HG03457 (cell line): ENCODE measurements around the gene LGALS7.
"Not testable (repeated sequence)": the region's sequence is repeated elsewhere in the genome, so short reads cannot be mapped to it uniquely, and the experiment has no call there.

ENCODE experiments used
- ATAC-seq: cut with Tn5 transposase; IDR thresholded peaks from one replicate; pipeline ENCODE4 v1.9.1; 2021; ENCODE audit warnings: moderate number of reproducible peaks; ENCODE audit not compliant: unreplicated experiment

Gene LGALS7

DNA sequence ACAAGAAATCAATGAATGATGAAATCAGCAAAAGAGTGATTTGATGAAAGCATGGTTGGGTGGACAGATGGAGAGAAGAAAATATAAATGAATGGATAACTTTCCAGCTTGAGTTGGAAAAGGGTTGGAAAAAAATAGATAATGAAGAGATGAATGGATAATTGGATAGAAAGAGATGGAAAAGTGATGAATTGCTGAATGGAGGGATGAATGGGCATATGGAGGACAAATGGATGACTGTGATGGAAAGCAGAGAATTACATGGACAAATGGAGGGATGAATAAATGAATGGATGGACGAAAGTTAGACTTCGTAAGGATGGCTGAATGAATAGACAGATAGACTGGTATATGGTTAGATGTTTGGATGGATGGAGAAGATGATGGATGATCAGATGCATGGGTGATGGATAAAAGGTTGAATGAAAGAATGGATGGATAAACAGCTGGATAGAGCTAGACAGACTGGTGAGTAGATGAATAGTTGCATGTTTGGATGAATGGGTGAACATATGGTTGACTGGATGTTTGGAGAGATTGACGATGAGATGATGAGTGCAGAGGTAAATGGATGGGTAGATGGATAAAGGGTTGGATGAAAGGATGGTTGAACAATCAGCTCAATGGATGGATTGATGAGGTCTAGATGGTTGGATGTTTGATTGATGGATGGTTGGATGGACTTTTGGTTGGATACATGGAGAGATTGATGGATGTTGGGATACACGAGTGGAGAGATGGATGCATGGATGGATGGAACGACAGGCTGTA, 27.4 kb upstream of the LGALS7 start:
- ATAC-seq = no peak

DNA sequence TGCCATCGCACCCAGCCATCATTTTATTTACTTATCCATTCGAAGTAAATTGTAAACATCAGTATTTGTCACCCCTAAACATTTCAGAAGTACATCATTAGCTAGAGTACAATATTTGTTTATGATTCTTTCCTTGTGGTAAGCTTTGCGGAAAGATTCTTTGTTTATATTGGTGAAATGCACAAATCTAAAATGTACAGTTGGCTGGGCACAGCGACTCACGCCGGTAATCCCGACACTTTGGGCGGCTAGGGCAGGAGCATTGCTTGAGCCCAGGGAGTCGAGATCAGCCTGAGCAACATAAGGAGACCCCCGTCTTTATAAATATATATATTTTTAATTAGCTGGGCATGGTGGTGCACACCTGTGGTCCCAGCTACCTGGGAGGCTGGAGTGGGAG, 25.8 kb upstream of the LGALS7 start:
- no peak for ATAC-seq

DNA sequence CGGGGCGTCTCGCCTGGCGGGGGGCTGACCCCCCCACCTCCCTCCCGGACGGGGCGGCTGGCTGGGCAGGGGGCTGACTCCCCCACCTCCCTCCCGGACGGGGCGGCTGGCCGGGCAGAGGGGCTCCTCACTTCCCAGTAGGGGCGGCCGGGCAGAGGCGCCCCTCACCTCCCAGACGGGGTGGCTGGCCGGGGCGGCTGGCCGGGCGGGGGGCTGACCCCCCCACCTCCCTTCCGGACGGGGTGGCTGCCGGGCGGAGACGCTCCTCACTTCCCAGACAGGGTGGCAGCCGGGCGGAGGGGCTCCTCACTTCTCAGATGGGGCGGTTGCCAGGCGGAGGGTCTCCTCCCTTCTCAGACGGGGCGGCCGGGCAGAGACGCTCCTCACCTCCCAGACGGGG, 24.5 kb upstream of the LGALS7 start:
- not testable (repeated sequence) for ATAC-seq

DNA sequence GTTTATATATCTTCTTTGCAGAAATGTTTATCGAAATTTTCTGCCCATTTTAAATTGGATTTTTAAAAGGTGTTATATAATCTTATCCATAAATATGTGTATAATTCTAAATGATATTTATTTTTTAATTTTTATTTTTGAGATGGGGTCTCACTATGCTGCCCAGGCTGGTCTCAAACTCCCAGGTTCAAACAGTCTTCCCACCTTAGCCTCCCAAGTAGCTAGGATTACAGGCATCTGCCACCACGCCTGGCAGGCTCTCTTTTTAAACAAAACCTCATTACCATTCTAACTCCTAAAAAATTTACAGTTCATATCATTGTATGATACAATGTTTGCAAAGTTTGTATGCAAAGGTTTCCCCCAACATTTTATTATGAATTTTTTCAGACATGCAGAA, 22.8 kb upstream of the LGALS7 start:
- ATAC-seq = no peak

DNA sequence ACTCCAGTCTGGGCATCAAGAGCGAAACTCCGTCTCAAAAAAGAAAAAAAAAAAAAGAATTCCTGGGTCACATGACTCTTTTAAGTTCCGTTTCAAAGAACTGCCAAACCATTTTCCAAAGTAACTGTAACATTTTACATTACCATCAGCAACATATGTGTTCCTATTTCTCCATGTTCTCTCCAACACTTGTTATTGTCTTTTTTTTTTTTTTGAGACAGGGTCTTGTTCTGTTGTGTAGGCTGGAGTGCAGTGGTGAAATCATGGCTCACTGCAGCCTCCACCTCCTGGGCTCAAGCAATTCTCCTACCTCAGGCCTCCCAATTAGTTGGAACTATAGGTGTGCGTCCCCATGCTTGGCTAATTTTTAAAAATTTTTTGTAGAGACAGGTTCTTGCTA, 22.2 kb upstream of the LGALS7 start:
- ATAC-seq = no peak

DNA sequence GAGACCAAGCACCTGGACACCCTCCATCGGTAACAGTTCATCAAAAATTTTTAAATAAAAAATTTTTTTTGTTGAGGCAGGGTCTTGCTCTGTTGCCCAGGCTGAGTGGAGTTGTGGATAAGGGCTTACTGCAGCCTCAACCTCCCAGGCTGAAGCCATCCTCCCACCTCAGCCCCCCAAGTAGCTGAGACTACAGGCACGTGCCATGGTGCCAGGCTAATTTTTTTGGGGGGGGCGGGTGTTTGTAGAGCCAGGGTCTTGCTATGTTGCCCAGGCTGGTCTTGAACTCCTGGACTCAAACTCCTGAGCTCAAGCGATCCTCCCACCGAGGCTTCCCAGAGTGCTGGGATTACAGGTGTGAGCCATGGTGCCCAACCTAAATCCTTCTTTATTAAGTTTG, 20.4 kb upstream of the LGALS7 start:
- no peak for ATAC-seq

DNA sequence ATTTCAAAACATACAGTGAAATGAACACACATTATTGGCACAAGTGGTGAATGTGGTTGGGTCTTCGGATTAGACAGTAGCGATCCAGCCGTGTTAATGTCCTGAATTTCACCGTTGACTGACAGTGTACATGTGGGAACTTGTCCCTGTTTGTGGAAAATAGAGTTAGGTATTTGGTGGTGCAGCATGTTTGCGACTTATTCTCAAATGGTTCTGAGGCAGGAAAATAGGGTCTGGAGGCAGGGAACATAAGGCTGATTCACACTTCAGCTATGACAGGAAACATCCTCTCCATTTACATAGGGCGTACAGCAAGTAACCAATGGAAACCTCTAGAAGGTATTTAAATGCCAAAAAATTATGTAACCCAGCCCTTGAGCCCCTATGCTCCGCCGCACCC, 19.9 kb upstream of the LGALS7 start:
- ATAC-seq = no peak

DNA sequence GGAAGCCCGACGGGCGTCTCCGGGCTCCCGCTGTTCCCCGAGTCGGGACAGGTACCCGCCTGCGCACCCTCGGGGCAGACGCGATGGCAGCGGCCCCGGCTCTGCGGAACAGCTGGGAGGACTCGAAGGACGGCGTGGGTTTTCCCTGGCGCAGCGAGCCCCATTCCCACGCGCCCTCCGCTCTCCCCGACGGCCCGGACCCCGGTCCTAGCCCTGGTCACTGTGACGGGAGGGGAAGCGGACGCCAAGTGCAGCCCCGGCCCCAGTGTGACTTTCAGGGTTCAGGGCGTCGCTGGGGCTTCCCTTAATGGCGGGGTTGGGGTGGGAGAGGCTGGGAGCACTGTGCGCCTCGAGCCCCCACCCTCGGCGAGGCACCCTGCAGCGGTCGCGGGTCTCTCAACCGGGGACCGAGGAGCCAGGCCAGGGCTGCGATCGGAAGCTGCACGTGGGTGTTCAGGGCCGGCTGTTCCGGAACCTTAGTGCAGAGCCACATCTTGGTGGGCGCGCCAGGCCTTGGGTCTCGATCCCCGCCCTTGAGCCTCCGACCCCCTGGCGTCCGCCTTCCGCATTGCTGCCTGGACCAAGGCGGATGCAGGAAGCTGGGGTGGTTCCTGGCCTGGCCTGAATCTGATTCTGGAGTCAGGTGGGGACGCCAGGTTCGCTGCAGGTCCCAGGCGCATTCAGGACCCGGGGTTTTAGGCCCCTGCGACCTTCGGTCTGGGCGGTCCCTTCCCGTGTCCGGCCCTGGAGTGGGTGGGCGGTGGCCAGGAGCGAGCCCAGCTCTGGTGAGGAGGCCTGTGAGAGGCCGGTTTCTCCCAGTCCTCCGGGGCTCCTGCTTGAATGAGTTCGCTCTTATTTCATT, 19.2 kb upstream of the LGALS7 start:
- no peak for ATAC-seq

DNA sequence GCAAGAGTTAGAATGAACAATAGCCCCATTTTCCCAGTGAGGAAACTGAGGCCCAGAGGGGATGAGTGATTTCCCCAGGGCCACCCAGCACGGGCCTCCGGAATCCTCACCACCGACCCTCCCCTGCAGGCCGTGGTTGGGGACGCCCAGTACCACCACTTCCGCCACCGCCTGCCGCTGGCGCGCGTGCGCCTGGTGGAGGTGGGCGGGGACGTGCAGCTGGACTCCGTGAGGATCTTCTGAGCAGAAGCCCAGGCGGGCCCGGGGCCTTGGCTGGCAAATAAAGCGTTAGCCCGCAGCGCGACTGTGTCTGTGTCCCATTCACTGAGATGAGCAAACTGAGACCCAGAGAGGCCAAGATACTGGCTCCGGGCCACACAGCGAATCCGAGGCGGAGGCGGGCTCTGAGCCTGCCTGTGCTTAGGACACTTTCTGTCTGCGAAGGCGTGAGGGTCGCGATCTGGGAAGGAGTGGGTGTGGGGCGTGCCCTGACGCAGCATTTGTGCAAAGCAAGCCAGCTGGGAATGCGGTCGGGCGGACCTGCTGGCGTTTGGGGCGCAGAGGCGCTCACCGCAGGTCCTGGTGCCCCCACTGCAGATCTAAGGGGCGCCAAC, 18.2 kb upstream of the LGALS7 start:
- ATAC-seq = not testable (repeated sequence)

DNA sequence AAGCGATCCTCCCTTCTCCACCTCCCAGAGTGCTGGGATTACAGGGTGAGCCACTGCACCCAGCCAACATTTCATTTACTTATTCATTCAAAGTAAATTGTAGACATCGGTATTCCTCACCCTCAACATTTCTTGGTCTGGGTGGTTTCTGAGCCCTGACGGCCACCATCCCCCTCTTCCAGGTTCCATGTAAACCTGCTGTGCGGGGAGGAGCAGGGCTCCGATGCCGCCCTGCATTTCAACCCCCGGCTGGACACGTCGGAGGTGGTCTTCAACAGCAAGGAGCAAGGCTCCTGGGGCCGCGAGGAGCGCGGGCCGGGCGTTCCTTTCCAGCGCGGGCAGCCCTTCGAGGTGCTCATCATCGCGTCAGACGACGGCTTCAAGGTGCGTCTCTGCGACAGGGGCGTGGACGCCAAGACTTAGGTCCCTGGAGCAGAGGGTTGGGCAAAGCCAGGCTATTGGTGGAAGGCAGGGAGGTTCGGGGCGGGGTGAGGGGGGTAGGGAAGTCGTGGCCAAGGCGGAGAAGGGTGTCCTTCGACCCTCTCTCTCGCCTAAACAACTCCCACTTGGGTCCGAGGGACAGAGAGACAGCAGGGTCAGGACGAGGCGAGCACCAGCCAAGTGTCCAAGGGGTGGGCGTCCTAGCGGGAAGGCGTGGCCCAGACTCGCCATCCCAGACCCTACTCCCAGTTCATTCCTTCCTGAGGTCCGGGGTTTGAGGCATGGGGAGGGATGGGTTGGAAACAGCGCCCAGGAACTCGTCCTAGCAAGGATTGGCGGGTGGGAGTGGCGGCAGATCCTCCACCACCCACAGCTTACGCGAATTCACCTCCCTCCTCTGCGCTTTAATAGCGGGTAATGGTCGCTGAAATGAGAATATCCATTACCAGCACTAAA, 17.4 kb upstream of the LGALS7 start:
- not testable (repeated sequence) for ATAC-seq

DNA sequence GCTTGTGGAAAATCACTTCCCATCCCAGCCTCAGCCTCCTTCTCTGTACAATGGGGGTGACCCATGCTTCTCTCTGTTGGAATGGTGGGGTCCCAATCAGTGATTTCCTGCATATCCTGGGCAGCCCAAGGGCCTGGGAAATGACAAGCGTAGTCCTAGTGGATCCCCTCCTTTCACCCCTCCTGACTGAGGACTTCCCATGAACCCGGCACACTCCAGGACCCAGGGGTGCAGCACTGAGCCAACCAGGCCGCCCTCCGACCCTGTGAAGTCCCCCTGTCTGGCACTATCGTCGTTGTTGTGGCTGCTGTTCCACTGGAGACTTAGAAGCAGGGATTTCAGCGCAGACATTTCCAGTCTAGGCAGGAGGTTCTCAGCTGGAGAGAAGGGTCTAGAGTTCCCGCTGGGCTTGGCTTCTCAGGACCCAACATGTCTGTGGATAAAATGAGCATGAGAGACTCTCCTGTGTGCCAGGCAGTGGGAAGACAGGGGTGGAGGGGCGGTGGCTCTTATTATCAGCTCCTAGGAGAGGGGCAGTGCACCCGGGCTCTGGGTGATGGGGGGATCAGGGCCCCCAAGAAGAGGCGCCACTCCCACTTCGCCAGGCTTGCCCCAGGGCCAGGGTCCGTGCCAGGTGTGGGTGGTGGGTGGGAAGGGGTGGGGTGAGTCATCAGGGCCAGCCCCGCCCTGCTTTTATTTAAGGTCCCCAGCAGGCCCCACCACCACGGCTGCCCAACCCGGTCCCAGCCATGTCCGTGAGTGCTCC, 15.3 kb upstream of the LGALS7 start, which contains the start of gene LGALS7B:
Gene LGALS7B (plus strand): TSS at position 723 of the 766 bp plus-strand sequence. CDS start 27 bp downstream, at position 750.
- ATAC-seq = no peak

DNA sequence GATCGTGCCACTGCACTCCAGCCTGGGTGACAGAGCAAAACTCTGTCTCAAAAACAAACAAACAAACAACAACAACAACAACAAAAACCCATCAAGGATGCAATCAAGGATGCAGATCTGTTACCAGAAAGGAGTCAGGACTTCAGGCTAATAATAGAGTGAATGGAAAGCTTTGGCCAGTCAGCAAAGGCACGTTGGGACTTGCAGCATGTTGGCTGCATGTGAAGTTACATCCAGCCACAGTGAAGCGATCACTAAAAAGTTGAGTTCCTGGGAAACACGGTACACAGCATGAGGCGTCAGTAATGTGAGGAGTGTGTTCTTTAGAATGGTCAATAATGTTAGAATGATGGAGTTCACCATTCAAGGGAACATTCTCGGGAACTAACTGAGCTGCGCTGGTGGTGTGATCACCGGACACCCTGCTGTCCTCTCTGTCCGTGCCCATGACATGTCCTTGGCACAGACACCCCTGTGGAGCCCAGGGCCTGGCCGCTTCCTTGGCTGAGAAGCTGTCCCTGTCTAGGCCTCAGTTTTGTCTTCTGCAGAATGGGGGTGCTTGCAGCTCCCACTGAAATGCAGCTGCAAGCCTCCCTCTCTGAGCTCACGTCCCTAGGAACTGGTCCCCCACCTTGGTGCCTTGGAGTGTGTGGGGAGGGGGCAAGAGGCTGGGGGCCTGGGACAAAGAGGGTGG, 13.4 kb upstream of the LGALS7 start:
- no peak for ATAC-seq

DNA sequence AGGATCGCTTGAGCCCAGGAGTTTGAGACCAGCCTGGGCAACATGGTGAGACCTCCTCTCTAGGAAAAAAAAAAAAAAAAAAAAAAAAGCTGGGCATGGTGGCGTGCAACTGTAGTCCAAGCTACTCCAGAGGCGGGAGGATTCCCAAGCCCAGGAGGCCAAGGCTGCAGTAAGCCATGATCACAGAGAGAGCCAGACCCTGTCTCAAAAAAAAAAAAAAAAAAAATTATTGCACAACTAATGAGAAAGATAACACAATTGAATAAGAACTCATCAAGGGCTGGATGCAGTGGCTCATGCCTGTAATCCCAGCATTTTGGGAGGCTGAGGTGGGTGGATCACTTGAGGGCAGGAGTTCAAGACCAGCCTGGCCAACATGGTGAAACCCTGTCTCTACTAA, 12.7 kb upstream of the LGALS7 start:
- ATAC-seq = not testable (repeated sequence)

DNA sequence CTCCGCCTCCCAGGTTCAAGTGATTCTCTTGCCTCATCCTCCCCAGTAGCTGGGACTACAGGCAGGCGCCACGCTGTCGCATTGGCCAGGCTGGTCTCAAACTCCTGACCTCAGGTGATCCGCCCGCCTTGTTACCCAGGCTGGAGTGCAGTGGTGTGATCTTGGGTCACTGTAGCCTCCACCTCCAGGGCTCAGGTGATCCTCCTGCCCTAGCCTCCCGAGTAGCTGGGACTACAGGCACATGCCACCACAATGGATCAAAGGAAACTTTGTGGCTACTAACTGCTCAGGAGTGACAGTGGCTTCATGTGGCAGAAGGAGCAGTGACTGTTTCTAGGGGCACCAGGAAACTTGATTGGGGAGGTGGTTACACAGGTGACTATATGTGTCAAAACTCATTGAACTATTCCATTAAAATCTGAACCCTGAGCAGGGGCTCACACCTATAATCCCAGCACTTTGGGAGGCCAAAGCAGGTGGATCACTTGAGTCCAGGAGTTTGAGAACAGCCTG, 11.9 kb upstream of the LGALS7 start:
- no peak for ATAC-seq

DNA sequence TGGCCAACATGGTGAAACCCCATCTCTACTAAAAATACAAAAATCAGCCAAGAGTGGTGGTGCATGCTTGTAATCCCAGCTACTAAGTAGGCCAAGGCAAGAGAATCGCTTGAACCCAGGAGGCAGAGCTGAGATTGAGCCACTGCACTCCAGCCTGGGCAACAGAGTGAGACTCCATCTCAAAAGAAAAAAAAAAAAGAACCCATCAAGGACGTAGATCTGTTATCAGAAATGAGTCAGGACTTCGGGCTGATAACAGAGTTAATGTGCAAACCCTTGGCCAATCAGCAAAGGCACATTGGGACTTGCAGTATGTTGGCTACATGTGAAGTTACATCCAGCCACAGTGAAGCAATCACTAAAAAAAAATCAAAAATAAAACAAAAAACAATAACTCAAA, 10.9 kb upstream of the LGALS7 start:
- ATAC-seq = no peak

DNA sequence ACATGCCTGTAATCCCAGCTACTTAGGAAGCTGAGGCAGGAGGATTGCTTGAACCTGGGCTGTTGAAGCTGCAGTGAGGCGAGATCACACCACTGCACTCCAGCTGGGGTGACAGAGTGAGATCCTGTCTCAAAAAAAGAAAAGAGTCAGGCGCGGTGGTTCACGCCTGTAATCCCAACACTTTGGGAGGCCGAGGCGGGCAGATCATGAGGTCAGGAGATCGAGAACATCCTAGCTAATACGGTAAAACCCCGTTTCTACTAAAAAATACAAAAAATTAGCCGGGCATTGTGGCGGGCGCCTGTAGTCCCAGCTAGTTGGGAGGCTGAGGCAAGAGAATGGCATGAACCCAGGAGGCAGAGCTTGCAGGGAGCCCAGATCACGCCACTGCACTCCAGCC, 8.9 kb upstream of the LGALS7 start:
- not testable (repeated sequence) for ATAC-seq

DNA sequence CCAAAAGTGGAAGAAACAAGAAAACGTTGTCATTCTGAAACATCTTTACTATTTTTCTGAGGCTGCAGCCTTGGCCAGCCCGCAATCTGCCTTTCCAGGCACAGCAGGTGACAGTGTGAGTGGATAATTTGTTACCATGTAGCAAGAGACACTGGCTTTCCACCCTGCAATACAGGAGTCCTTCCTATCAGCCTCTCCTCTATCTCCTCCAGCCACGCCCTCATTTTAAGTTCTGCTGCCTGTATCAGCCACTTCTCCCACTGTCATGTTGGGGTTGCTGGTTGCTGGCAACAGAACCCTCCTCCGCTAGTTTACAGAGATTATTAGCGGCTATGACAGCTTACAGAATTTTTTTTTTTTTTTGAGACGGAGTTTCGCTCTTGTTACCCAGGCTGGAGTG, 7.7 kb upstream of the LGALS7 start:
- ATAC-seq = no peak

DNA sequence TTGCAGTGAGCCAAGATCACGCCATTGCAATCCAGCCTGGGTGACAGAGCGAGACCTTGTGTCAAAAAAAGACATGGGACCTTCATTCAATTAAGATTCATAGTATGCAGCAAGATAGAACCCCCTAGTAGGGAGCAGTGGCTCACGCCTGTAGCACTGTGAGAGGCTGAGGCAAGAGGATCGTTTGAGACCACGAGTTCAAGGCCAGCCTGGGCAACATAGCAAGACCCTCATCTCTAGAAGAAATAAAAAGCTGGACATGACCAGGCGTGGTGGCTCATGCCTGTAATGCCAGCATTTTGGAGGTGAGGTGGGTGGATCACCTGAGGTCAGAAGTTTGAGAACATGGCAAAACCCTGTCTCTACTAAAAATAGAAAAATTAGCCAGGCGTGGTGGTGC, 7.1 kb upstream of the LGALS7 start:
- ATAC-seq = no peak

DNA sequence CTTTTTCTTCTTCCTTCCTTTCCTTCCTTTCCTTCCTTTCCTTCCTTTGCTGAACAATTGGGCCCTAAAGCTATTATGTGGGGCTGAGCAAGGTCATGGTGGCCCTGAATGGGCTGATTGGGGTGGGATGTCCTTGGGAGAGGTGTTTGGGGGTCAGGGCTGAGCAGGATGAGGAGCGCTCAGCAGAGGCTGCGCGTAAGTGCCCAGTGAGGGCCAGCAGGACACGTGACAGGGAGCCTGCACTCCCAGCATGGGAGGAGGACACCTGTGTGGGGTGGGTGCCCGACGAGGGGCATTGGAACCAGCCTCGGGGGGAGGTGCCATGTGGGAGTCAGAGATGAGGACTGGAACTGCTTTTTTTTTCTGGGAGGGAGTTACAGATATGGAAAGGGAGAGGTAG, 5.4 kb upstream of the LGALS7 start:
- no peak for ATAC-seq
